A549 treated with dexamethasone at 1 μM for 4 hours (cell line): ENCODE data around the gene RCL1. TPM values are rescaled to one million over a fixed set of nuclear protein-coding genes. Genes with fewer than 3 reads are reported as not detected.

Experiments
- total RNA-seq: library from RNA; stranded (reverse); fragments of 200-300 nt; extraction: Qiagen RNA extraction; gene quantifications from 5 replicates; pipeline ENCODE4 v1.2.3, GENCODE V29; 2022

The RCL1 gene, protein sequence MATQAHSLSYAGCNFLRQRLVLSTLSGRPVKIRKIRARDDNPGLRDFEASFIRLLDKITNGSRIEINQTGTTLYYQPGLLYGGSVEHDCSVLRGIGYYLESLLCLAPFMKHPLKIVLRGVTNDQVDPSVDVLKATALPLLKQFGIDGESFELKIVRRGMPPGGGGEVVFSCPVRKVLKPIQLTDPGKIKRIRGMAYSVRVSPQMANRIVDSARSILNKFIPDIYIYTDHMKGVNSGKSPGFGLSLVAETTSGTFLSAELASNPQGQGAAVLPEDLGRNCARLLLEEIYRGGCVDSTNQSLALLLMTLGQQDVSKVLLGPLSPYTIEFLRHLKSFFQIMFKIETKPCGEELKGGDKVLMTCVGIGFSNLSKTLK
- 46.4 to 60.9 TPM (median 56.7 TPM) in 5 replicates for total RNA-seq

DNA sequence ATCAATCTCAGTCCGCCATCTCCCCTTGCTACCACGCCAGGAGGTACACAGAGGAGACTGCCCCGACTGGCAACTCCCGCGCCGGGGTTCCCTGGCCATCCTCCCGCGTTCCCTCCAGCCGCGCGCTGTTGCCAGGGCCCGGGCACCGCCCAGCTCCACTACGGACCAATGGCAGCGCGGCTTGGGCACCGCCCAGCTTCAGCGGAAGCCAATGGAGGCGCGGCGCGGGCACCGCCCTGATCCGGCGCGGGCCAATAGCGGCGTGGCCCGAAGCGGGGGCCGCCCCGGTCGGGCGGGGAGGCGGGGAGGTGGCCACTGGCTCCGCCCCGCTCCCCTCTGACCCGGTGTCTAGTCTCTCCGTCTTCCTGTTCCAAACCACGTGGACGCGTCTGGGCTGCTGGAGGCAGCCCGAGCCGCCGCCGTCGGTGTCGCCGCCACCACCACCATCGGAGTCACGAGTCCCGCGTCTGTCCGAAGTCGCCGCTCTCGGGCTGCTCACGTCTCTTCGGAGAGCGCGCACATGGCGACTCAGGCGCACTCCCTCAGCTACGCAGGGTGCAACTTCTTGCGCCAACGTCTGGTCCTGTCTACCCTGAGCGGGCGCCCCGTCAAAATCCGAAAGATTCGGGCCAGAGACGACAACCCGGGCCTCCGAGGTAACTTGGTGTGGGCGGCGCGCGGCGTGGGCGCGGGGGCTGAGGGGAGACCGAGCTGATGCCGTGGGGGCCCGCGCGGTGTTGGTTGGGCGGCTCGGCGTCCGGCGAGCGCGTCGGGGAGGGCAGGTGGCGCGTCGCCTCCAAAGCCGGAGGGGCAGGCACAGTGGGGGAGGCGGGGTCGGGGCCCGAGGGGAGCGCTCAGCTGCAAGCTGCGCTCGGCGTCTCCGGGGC, at the start of gene RCL1:
RCL1 (plus strand) TSS at position 373 of the 887 bp plus-strand sequence; CDS start at position 521, 148 bp downstream.

Other genes starting within 250 kb of the RCL1 start
- 9.8 to 11.8 TPM (median 10.8 TPM) in 5 replicates for gene PLPP6, start 130.7 kb upstream of the RCL1 start, total RNA-seq
- 0.98 to 1.9 TPM (median 1.6 TPM) in 5 replicates for gene SPATA6L, start 126.5 kb upstream of the RCL1 start, total RNA-seq
- gene CDC37L1, start 113.4 kb upstream of the RCL1 start, total RNA-seq: 11.7 to 16.0 TPM (median 14.5 TPM) in 5 replicates
- gene AK3, start 51.7 kb upstream of the RCL1 start, total RNA-seq: 48.4 to 56.7 TPM (median 55.0 TPM) in 5 replicates
- 3.1 to 5.3 TPM (median 5.1 TPM) in 5 replicates for gene JAK2, start 192.3 kb downstream of the RCL1 start, total RNA-seq